ENCODE measurements around the gene TRPM6.

Gene TRPM6

GRCh38 chr9:74887041-74887980, at the start of gene TRPM6:
TRPM6 (minus strand) TSS chr9:74887921; CDS start chr9:74887856, 65 bp downstream.
- H3K4me3 ChIP-seq (replicated peaks; ENCODE audit: low read depth, low read length), result peak within 1 kb of the TSS; percentile 66
- TF ChIP-seq CTCF (IDR thresholded peaks at IDR 0.05; ENCODE audit: low read length, missing control alignments), result no peak
- DNase-seq (ENCODE audit: low read depth), result peak; percentile 81

- no peak for DNase-seq (ENCODE audit: low read depth)
- no peak for TF ChIP-seq CTCF (IDR thresholded peaks at IDR 0.05; ENCODE audit: low read length, missing control alignments)
- no peak overlapping the region for H3K4me3 ChIP-seq (replicated peaks; ENCODE audit: low read depth, low read length)
Measured at GRCh38 chr9:74935008-74935407, 47.3 kb upstream of the TRPM6 start.

DNA sequence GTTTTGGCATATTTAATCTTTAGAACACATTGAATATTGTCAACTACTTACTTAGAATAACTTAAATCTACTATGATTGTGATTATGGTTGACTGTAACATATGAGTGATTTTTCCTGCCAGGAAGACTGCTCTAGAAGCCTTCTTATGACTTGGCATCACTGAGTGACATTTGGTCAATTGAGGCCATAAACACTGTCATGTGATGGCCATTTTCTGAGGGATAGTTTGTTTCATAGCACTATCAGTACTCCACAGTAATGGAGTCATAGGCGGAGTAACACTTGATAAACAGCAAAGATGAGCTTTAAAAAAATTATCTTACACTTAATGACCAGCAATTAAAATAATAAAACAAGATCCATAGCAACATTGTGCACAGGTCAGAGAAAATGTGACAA, 34.0 kb upstream of the TRPM6 start:
- no peak for DNase-seq (ENCODE audit: low read depth)
- no peak for TF ChIP-seq CTCF (IDR thresholded peaks at IDR 0.05; ENCODE audit: low read length, missing control alignments)
- H3K4me3 ChIP-seq (replicated peaks; ENCODE audit: low read depth, low read length), result no peak overlapping the region

DNA sequence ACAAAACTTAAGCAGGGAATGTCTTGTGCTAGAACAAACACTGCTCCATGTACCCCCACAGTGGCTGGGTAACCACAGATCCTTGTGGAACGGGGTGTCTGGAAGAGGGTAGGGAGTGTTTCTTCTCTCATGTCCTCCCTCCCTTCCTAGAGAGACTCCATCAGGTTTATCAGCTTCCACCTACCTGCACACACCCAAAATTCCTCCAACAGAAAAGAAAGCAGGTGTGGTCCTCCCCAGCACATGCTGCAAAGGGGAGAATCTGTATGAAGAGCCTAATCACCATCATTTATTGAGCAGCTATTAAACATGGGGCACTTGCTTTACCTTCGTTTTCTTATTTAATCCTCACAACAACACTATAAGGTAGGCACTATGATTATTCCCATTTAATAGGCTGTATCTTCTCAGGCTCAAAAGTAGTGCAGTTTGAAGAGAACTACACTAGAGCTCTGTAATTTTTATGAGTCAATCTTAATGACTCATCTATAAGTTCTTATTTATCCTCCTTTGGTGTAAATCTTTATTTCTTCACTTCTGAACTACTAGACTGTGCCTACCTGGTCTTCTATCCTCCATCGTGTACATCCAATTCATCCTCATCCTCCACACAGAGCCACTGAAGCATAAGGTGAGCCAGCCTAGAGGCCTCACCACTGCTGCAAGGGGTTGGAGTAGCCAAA, 33.4 kb upstream of the TRPM6 start:
- no peak for TF ChIP-seq CTCF (IDR thresholded peaks at IDR 0.05; ENCODE audit: low read length, missing control alignments)
- no peak overlapping the region for H3K4me3 ChIP-seq (replicated peaks; ENCODE audit: low read depth, low read length)
- no peak for DNase-seq (ENCODE audit: low read depth)

- no peak for DNase-seq (ENCODE audit: low read depth)
- no peak for TF ChIP-seq CTCF (IDR thresholded peaks at IDR 0.05; ENCODE audit: low read length, missing control alignments)
- H3K4me3 ChIP-seq (replicated peaks; ENCODE audit: low read depth, low read length), result no peak overlapping the region
Measured at GRCh38 chr9:74910036-74910435, 22.3 kb upstream of the TRPM6 start.

DNA sequence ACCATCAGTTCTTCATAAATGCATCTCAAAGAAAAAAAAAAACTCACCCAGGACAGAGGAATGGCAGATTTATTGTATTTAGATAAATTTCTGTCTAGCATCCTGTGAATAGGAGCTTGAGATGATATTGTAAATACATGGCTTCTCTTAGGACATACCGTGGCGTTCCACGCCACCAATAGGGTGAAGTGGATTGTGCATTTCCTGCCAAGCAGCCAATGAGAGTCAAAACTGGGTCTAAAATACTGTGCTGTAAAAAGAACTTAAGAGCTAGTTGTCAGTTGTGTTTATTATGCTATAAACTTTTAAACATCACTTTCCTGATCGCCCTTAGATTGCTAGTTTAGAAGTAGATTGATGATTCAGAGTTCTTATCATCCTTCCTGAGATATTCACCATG, 20.9 kb upstream of the TRPM6 start:
- TF ChIP-seq CTCF (IDR thresholded peaks at IDR 0.05; ENCODE audit: low read length, missing control alignments), result no peak

More for the DNA sequence above, 20.9 kb upstream of the TRPM6 start:
- DNase-seq (ENCODE audit: low read depth), result no peak
- H3K4me3 ChIP-seq (replicated peaks; ENCODE audit: low read depth, low read length), result no peak overlapping the region
